Calu3 (cell line): Measurements from ENCODE around the gene DLG2. TPM values are rescaled to one million over a fixed set of nuclear protein-coding genes. Genes with fewer than 3 reads are reported as not detected.

ENCODE experiments used
- BruUV-seq: library from RNA; stranded (reverse); fragments of 400-500 nt; replicated peaks from 2 replicates; lab custom pipeline; 2021; lab: Mats Ljungman, UMichigan
- CTCF ChIA-PET: fragments of 300-600 bp; sonication (Branson Sonifier 250); formaldehyde crosslinking; loops from one replicate; lab custom pipeline; 2022; ENCODE audit warnings: antibody characterized with exemption; lab: Charles Lee
- DNase-seq: peaks from one replicate; pipeline ENCODE4 v3.0.0; 2022
- H3K27ac Mint-ChIP-seq: one replicate; pipeline ENCODE4 v1.8.0; 2022; ENCODE audit warnings: mixed read lengths; ENCODE audit not compliant: unreplicated experiment
- H3K27me3 Mint-ChIP-seq: one replicate; pipeline ENCODE4 v1.8.0; 2022; ENCODE audit warnings: mixed read lengths; ENCODE audit not compliant: unreplicated experiment
- H3K36me3 Mint-ChIP-seq: one replicate; pipeline ENCODE4 v1.8.0; 2022; ENCODE audit warnings: mild to moderate bottlenecking, moderate library complexity, mixed read lengths; ENCODE audit not compliant: insufficient read depth, unreplicated experiment
- H3K4me1 Mint-ChIP-seq: one replicate; pipeline ENCODE4 v1.8.0; 2022; ENCODE audit warnings: mild to moderate bottlenecking, low read depth, mixed read lengths; ENCODE audit not compliant: unreplicated experiment
- H3K4me3 Mint-ChIP-seq: one replicate; pipeline ENCODE4 v1.8.0; 2022; ENCODE audit warnings: mild to moderate bottlenecking, low read depth, moderate library complexity, mixed read lengths; ENCODE audit not compliant: unreplicated experiment
- H3K9me3 Mint-ChIP-seq: one replicate; pipeline ENCODE4 v1.8.0; 2022; ENCODE audit warnings: low read depth, mixed read lengths; ENCODE audit not compliant: unreplicated experiment
- intact Hi-C: fragments of 100-400 bp; cut with micrococcal nuclease; formaldehyde crosslinking; loops from one replicate; pipeline ENCODE4 v1.10.0; 2022; ENCODE audit not compliant: unreplicated experiment
- total RNA-seq: library from RNA; stranded (reverse); gene quantifications from 2 replicates; pipeline ENCODE4 v1.2.3, GENCODE V29; 2022
- TF ChIP-seq, protein P1 (sequence below): fragments of 200-600 bp; IDR thresholded peaks from one replicate; pipeline ENCODE4 v1.8.0; 2022; ENCODE audit warnings: antibody characterized with exemption; ENCODE audit not compliant: unreplicated experiment

The DLG2 gene
- total RNA-seq, 1 experiment from 2014 or later, result 0.71 TPM

DNA sequence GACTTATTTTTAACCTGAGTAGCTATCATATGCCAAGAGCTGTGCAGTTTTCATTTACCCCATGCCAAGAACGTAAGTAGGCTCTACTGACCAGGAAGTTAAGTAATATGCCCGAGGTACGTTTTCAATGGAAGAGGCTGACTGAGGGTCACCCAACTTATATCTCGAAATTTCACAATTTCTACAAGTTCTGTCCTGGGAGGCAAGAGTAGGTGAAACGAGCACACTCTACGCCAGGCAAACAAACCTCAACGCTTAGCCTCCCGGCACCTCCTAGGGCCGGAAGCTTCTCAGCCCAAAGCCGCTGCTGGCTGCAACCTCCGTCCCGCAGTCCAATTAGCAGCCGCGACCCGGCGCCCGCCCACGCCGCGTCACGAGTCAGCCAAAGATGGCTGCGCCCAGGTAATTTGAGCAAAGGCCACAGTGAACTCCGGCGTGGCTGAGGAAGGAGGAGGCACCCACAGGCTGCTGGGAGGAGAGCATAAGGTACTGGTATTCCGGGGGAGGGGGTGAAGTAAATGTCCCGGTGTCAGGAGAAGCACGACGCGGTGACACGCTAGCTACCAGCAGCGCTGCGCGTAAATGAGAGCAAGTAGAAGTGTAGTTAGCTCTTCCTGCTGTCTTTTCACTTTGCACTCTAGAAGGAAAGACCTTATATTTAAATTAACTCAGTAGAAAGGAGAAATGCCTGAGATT, 20.6 kb upstream of the DLG2 start, which contains the start of gene TMEM126A:
Gene TMEM126A, plus strand, starts transcription at position 364 of the 696 bp plus-strand sequence. CDS start 2,289 bp downstream, outside the sequence.
- BruUV-seq, result no TSS peak
- peaks cover 20% of the 10 kb centered on the region for H3K36me3 Mint-ChIP-seq
- no peaks in the 10 kb centered on the region for H3K4me1 Mint-ChIP-seq
- H3K27ac Mint-ChIP-seq, result peak within 1 kb of the TSS; percentile 88
- H3K9me3 Mint-ChIP-seq, result no peaks in the 10 kb centered on the region
- CTCF ChIA-PET, result interaction anchor here (0.7 kb wide), 2 partner anchors 11 to 25 kb away, joined by 4 read pairs; no protein-coding TSS in a partner anchor
- peak; percentile 89 for DNase-seq
- TF ChIP-seq, protein P1, sequence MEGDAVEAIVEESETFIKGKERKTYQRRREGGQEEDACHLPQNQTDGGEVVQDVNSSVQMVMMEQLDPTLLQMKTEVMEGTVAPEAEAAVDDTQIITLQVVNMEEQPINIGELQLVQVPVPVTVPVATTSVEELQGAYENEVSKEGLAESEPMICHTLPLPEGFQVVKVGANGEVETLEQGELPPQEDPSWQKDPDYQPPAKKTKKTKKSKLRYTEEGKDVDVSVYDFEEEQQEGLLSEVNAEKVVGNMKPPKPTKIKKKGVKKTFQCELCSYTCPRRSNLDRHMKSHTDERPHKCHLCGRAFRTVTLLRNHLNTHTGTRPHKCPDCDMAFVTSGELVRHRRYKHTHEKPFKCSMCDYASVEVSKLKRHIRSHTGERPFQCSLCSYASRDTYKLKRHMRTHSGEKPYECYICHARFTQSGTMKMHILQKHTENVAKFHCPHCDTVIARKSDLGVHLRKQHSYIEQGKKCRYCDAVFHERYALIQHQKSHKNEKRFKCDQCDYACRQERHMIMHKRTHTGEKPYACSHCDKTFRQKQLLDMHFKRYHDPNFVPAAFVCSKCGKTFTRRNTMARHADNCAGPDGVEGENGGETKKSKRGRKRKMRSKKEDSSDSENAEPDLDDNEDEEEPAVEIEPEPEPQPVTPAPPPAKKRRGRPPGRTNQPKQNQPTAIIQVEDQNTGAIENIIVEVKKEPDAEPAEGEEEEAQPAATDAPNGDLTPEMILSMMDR, result no peak
- intact Hi-C loops, result loop anchor here (5.0 kb wide), 1 partner anchor 50 kb away; no protein-coding TSS in a partner anchor
- peak within 1 kb of the TSS; percentile 85 for H3K4me3 Mint-ChIP-seq
- no peaks in the 10 kb centered on the region for H3K27me3 Mint-ChIP-seq

DNA sequence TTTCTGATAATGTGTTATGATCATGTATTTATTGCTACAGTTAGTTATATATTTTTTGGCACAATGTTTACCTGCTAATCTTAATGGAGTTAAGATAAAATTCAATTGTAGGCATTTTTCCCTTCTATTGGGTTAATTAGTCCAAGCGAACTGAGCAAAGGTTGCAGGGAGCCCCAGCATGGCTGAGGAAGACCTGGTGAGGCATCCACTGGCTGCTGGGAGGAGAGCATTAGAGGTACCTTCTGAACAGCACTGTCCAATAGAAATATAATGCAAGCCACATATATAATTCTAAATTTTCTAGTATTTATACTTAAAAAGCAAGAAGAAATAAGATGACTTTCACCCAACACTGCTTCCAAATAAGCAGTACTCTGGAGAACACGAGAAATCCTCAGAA, 19.9 kb upstream of the DLG2 start:
- no peaks in the 10 kb centered on the region for H3K9me3 Mint-ChIP-seq
- H3K27ac Mint-ChIP-seq, result peak overlapping the region; percentile 88
- peaks cover 20% of the 10 kb centered on the region for H3K36me3 Mint-ChIP-seq
- no peaks in the 10 kb centered on the region for H3K27me3 Mint-ChIP-seq
- no TSS peak for BruUV-seq
- CTCF ChIA-PET, result interaction anchor here (0.7 kb wide), 2 partner anchors 10 to 694 kb away, joined by 3 to 4 read pairs; no protein-coding TSS in a partner anchor
- intact Hi-C loops, result loop anchor here (5.0 kb wide), 1 partner anchor 50 kb away; no protein-coding TSS in a partner anchor
- H3K4me3 Mint-ChIP-seq, result peak overlapping the region; percentile 85
- H3K4me1 Mint-ChIP-seq, result no peaks in the 10 kb centered on the region
- TF ChIP-seq, protein P1, result no peak
- no peak for DNase-seq

DNA sequence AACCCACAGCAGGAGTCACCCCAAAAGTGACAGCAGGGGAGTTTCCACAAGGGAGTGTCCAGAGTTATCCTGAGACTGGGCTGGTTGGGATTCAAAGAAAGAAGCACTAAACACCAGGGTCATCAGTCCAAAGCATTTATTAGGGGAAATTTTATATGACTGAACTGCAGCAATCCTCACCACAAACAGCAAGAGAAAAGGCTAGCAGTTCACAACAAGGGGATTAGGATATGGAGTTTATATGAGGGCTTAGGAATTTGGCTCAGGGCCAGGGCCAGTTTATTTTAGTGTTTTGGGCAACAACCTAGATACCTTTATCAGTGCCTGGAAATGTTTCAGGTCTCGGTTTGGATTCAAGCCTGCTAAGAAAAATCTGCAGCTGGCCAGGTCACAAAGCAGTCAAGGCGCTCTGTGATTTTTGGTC, 16.1 kb upstream of the DLG2 start:
- Mint-ChIP-seq H3K4me3 (no peak overlapping the region), H3K27ac (no peak overlapping the region), H3K27me3 (no peaks in the 10 kb centered on the region), H3K4me1 (no peaks in the 10 kb centered on the region), H3K9me3 (no peaks in the 10 kb centered on the region), H3K36me3 (peaks cover 14% of the 10 kb centered on the region)
- BruUV-seq, result no TSS peak
- no peak for DNase-seq
- intact Hi-C loops, result no loop called here
- CTCF ChIA-PET, result no interaction called here
- TF ChIP-seq, protein P1, result no peak

DNA sequence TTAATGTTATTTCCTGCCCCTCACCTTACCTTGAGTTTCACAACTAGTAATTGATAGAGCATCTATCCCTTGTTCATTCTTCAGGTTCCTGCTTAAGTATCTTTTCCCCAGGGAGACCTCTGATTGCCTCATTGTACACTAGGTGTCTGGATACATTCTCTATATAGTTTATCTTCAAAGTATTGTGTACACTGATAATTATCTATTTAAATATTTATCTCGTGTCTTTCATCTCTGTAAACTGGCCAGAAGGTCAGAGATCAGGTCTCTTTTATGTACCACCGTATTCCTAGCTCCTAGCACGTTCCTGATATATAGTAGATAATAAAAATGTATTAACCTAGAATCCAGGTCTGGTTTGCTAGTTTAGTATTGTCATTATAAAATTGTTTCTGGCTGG, 7.6 kb upstream of the DLG2 start:
- H3K36me3 Mint-ChIP-seq, result peaks cover 8% of the 10 kb centered on the region
- peaks cover under 1% of the 10 kb centered on the region for H3K4me1 Mint-ChIP-seq
- CTCF ChIA-PET, result no interaction called here
- no TSS peak for BruUV-seq
- no peak for DNase-seq
- intact Hi-C loops, result no loop called here
- no peaks in the 10 kb centered on the region for H3K9me3 Mint-ChIP-seq
- no peak overlapping the region for H3K27ac Mint-ChIP-seq
- TF ChIP-seq, protein P1, result no peak
- no peaks in the 10 kb centered on the region for H3K27me3 Mint-ChIP-seq
- H3K4me3 Mint-ChIP-seq, result no peak overlapping the region
